ENCODE results near the gene TRAP1. TPM values are rescaled to one million over a fixed set of nuclear protein-coding genes. Genes with fewer than 3 reads are reported as not detected.

Gene TRAP1
- polyA plus RNA-seq (2012; rRNA removed), result 129 and 133 TPM in 2 replicates
- polyA plus RNA-seq (2012; cell fraction: cytosol; rRNA removed), result 75.4 and 83.3 TPM in 2 replicates
- 335 and 567 TPM in 2 replicates for polyA plus RNA-seq (2012; cell fraction: nucleus; rRNA removed)

GRCh38 chr16:3717235-3718018 lies at the start of gene TRAP1:
TSS of gene TRAP1 (minus strand) at chr16:3717524. CDS start at chr16:3717508, 16 bp downstream.
- Histone ChIP-seq H3K9me3 (no peaks in the 10 kb centered on the region), H3F3A (replicated peaks; ENCODE audit: insufficient read depth) (no peaks in the 10 kb centered on the region), H4K20me1 (ENCODE audit: insufficient read depth) (no peaks in the 10 kb centered on the region), H3K4me2 (peak within 1 kb of the TSS; percentile 87), H3K79me2 (ENCODE audit: insufficient read depth) (peaks cover 42% of the 10 kb centered on the region), H2AFZ (ENCODE audit: low read depth) (peak within 1 kb of the TSS; percentile 88), H3K9me2 (no peaks in the 10 kb centered on the region), H3K4me3 (ENCODE audit: low read depth in 2 of 2, low read length in 1 of 2) (peak within 1 kb of the TSS; percentile 82 to 96), H3K4me1 (ENCODE audit: control insufficient read depth in 1 of 2, insufficient read depth in 2 of 2, low read depth in 1 of 2, low read length in 1 of 2) (peaks cover 8% of the 10 kb centered on the region in 2 experiments; a peak in 1 of 4 replicates), H3K27me3 (ENCODE audit: insufficient read depth) (no peaks in the 10 kb centered on the region), H3K36me3 (replicated peaks in 1 of 2; ENCODE audit: control insufficient read depth in 1 of 2, insufficient read depth in 2 of 2, low read length in 1 of 2) (peaks cover 4 to 12% of the 10 kb centered on the region in 2 experiments), H3K27ac (ENCODE audit: low read depth in 2 of 2, low read length in 1 of 2) (peak within 1 kb of the TSS; percentile 54 to 78), H3K9ac (peak within 1 kb of the TSS; percentile 78)
- TF ChIP-seq GABPA (IDR thresholded peaks at IDR 0.05; ENCODE audit: low read depth) (peak; percentile 33; the same call in 1 of the 2 replicates), MXI1 (IDR thresholded peaks at IDR 0.05; ENCODE audit: low read depth, low read length) (peak; percentile 93), MAX (IDR thresholded peaks at IDR 0.05; ENCODE audit: low read depth) (peak; percentile 93), TAF1 (IDR thresholded peaks at IDR 0.05; ENCODE audit: borderline replicate concordance, low read depth, low read length) (peak; percentile 44; the same call in 1 of the 2 replicates), ELF1 (IDR thresholded peaks at IDR 0.05) (no peak), ZBTB33 (IDR thresholded peaks at IDR 0.05; ENCODE audit: borderline replicate concordance, low read depth) (peak; percentile 72; the same call in 1 of the 2 replicates), CHD2 (IDR thresholded peaks at IDR 0.05; ENCODE audit: low read length, partially characterized antibody) (peak; percentile 59), POLR2AphosphoS5 (IDR thresholded peaks at IDR 0.05; ENCODE audit: low read depth, low read length) (peak; percentile 81), NRF1 (IDR thresholded peaks at IDR 0.05; ENCODE audit: low read depth, low read length) (peak; percentile 61), TEAD4 (IDR thresholded peaks at IDR 0.05; ENCODE audit: borderline replicate concordance, insufficient read depth) (0 out of 2 replicates have a peak, but pooled peaks have one; percentile 12), YY1 (IDR thresholded peaks at IDR 0.05; ENCODE audit: low read depth) (peak; percentile 72; the same call in 1 of the 2 replicates), SMC3 (IDR thresholded peaks at IDR 0.05; ENCODE audit: low read depth, low read length) (no peak), TCF12 (IDR thresholded peaks at IDR 0.05) (no peak)
- ChIA-PET CTCF (interaction anchor here (0.7 to 3.7 kb wide), 2 partner anchors 26 to 50 kb away, joined by 3 to 19 read pairs; no protein-coding TSS in a partner anchor), POLR2A (interaction anchor here (0.5 to 0.9 kb wide), 2 partner anchors 27 to 166 kb away, joined by 3 read pairs; no protein-coding TSS in a partner anchor)
- peak; percentile 99 for DNase-seq
- 2% methylated on average over 8 of the region's 95 CpGs for WGBS (ENCODE audit: low lambda C conversion rate)

DNA sequence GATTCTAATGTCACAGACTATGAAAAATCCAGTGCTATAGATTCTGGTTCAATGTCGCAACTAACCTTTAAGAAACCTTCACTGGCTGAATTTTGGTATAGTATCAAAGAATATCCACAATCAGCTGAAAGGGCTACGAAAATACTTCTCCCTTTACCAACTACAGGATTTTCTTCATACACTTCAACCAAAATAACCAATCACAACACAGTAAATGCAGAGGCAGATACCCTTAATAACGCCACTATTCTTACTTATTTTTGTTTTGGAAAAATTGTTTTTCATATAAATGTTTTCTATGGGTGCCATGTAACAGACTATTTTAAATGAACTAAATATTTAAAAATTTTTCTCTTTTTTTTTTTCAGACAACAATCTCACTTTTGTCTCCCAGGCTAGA lies 48.9 kb upstream of the TRAP1 start:
- ChIA-PET POLR2A (interaction anchor here (0.8 kb wide), 1 partner anchor 54 kb away, joined by 3 read pairs; no protein-coding TSS in a partner anchor), CTCF (no interaction called here)
- Histone ChIP-seq H2AFZ (ENCODE audit: low read depth) (no peak overlapping the region), H3K27me3 (ENCODE audit: insufficient read depth) (no peaks in the 10 kb centered on the region), H3K9ac (no peak overlapping the region), H3K36me3 (replicated peaks in 1 of 2; ENCODE audit: control insufficient read depth in 1 of 2, insufficient read depth in 2 of 2, low read length in 1 of 2) (peaks cover 35 to 55% of the 10 kb centered on the region in 2 experiments), H3F3A (replicated peaks; ENCODE audit: insufficient read depth) (no peaks in the 10 kb centered on the region), H3K4me1 (ENCODE audit: control insufficient read depth in 1 of 2, insufficient read depth in 2 of 2, low read depth in 1 of 2, low read length in 1 of 2) (peaks cover 0 to 7% of the 10 kb centered on the region in 2 experiments; a peak in 1 of 4 replicates), H3K4me2 (no peak overlapping the region), H3K9me2 (no peaks in the 10 kb centered on the region), H3K4me3 (ENCODE audit: low read depth in 2 of 2, low read length in 1 of 2) (no peak overlapping the region), H4K20me1 (ENCODE audit: insufficient read depth) (peaks cover 10% of the 10 kb centered on the region), H3K27ac (ENCODE audit: low read depth in 2 of 2, low read length in 1 of 2) (no peak overlapping the region), H3K79me2 (ENCODE audit: insufficient read depth) (peaks cover 36% of the 10 kb centered on the region; the same call in 1 of the 2 replicates), H3K9me3 (no peaks in the 10 kb centered on the region)
- WGBS (ENCODE audit: low lambda C conversion rate), result 94% methylated on average over 3 of the region's 3 CpGs
- DNase-seq, result no peak
- TF ChIP-seq GATA2 (CRISPR knock-in tag; IDR thresholded peaks at IDR 0.05) (no peak), TCF12 (IDR thresholded peaks at IDR 0.05) (no peak), ELF1 (IDR thresholded peaks at IDR 0.05) (no peak), RXRA (IDR thresholded peaks at IDR 0.05; ENCODE audit: borderline replicate concordance, low read depth) (no peak), USF2 (IDR thresholded peaks at IDR 0.05; ENCODE audit: borderline replicate concordance, low read depth, low read length) (no peak)
